ENCODE measurements around the gene C1S. TPM values are rescaled to one million over a fixed set of nuclear protein-coding genes. Genes with fewer than 3 reads are reported as not detected.

C1S gene
- polyA plus RNA-seq, 3 donors, result 49.2 to 60.0 (median 50.5) TPM

DNA sequence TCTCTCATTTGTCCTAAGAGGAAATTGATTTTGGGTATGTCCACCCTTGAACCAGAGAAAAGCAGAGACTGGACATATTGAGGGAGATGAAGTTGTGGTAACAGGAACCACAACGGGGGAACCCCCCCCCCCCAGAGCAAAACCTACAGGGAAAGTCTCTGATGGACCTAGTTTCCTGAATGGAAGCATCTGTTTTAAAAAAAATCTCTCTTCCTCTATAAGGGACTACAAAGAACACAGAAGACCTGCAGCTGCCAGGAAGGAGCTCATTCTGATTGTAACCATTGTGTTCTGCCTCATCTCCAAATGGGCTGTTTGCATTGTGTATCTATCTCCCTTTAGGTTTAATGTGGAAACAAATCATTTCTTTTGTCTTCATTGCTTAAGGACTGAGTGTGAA is 13.4 kb downstream of the C1S start:
- DNase-seq (ENCODE audit: low read depth in 3 of 3, low spot score in 2 of 3), result no peak

DNA sequence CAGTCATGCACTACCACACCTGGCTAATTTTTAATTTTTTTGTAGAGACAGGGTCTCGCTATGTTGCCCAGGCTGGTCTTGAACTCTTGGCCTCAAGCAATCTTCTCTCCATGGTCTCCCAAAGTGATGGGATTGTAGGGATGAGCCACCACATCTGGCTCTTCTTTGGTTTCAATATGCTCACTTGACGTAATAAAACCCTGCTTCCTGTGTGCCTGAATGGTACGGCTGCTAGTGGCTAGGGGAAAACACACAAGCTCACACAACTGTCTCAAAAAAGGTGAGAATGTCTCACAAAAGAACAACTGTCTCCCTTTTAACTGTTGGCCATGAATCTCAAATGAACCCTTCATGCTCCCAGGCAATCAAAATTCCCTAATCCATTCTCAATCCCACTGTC is 15.0 kb downstream of the C1S start:
- DNase-seq (ENCODE audit: low read depth in 3 of 3, low spot score in 2 of 3), result no peak

DNA sequence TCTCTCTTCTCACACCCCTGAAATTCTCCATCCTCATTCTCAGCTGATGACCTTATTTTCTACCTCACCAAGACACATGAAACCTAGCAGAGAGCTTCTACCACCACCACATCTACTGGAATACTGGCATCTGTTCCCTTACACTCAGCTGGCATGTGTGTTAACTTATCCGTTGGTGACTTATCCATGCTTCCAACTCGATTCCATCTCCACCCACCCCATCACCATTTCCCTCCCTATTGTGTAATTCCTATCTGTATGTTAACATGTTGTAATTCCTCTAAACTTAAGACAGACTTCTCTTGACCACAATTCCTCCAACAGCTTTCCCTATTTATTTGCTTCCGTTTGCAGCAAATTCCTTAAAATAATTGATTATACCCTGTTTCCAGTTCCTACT is 15.4 kb downstream of the C1S start:
- no peak for DNase-seq (ENCODE audit: low read depth in 3 of 3, low spot score in 2 of 3)

DNA sequence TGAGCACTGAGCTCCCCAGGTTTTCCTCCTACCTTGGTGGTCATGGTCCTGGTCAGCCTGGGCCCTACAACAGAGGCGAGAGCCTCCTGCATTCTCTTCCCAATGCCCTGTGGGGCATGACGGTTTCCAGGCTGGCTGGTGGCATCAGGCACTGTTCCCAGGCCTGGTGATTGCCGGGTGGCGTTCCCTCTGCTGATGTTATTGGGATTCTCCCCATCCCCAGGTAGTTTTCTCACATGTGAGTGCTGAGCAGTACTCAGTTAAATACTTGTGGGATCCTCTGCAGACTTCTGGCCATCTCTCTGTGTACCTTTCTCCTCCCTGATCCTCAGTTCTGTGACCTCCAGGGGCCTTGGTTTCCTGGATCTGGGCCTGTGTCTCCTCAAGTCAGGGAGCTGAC is 16.0 kb downstream of the C1S start:
- no peak for DNase-seq (ENCODE audit: low read depth in 3 of 3, low spot score in 2 of 3)

DNA sequence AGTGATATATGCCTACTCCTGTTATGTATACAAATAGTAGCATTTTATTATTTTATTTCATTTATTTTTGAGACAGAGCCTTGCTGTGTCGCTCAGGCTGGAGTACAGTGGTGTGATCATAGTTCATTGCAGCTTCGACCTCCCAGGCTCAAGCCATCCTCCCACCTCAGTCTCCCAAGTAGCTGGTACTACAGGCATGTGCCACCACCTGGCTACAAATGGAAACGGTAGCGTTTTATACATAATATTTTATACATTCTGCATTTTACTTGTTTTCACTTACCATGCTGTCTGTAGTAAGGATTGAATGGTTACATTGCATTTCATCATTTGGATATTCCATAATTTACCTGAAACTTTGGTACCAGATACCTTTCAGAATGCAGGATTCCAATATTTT is 17.6 kb downstream of the C1S start:
- DNase-seq (ENCODE audit: low read depth in 3 of 3, low spot score in 2 of 3), result no peak

DNA sequence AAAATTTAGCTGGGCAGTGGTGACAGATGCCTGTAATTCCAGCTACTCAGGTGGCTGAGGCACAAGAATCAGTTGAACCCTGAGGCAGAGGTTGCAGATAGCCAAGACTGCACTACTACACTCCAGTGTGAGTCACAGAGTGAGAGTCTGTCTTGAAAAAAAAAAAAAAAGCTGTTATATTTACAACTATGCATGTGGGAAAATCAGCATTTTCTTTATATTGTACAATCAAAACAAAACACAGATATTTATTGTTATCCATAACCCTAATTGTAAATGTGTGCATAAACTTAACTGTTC is 19.3 kb downstream of the C1S start:
- no peak for DNase-seq (ENCODE audit: low read depth in 3 of 3, low spot score in 2 of 3)

DNA sequence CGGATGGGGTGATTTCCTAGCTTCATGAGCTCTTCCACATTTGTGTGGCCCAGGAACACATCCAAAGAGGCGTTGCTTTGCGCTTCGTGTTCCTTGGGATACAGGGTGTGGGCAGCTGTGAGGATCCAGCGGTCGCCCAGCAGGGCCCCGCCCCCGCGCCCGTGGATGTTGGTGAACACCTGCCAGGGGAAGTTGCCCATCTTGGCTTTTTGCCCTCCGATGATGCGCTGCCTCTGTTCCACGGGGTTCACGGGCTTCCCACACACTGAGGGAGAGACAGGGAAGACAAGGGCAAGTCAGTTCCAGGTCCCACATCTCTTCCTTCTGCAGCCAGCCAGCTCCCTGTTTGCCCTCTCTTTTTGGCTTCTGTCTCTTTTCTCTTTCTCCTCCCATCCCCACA is 20.5 kb downstream of the C1S start:
- DNase-seq (ENCODE audit: low read depth in 3 of 3, low spot score in 2 of 3), result no peak

DNA sequence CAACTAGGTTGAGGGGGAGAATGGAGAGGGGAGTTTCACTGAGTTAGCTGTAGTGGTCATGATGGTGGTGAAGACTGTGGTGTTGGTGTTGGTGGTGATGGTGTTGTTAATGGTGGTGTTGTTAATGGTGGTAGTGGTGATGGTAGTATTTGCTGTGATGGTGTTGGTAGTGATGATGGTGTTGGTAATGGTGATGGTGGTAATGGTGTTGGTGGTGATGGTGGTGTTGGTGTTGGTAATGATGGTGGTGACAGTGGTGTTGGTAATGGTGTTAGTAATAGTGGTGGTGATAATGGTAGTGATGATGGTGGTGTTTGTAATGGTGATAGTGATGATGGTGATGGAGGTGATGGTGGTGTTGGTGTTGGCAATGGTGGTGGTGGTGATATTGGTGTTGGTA is 22.6 kb downstream of the C1S start:
- no peak for DNase-seq (ENCODE audit: low read depth in 3 of 3, low spot score in 2 of 3)

DNA sequence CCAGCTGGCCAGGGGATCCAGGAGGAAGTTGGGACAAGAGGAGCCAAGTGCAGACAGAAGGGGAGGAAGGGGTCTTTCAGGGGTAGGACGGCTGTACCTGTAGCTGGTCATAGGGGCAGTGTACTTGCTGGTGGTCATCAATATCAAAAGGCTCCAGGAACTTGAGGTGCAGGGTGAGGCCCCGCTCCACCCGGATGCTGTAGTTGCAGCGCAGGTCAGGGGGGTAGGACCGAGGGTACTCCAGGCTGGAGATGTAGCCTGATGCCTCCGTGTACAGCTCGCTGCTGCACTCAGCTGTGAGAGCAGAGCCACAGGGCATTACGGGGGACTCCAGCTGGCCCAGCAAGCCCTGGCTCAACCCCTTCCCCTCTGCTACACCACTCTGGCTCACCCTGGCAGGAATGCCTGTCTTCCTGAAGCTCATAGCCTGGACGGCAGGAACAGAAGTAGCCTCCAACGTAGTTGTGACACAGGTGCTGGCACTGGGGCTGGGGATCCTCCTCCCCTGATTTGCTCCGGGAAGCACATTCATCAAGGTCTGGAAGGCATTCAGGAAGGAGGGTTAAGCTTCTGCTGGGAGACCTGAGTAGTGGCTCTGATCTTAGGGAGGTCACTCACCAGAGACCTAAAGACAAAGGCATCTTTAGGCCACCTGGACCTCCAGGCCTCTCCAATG is 28.8 kb downstream of the C1S start:
- no peak for DNase-seq (ENCODE audit: low read depth in 3 of 3, low spot score in 2 of 3)

DNA sequence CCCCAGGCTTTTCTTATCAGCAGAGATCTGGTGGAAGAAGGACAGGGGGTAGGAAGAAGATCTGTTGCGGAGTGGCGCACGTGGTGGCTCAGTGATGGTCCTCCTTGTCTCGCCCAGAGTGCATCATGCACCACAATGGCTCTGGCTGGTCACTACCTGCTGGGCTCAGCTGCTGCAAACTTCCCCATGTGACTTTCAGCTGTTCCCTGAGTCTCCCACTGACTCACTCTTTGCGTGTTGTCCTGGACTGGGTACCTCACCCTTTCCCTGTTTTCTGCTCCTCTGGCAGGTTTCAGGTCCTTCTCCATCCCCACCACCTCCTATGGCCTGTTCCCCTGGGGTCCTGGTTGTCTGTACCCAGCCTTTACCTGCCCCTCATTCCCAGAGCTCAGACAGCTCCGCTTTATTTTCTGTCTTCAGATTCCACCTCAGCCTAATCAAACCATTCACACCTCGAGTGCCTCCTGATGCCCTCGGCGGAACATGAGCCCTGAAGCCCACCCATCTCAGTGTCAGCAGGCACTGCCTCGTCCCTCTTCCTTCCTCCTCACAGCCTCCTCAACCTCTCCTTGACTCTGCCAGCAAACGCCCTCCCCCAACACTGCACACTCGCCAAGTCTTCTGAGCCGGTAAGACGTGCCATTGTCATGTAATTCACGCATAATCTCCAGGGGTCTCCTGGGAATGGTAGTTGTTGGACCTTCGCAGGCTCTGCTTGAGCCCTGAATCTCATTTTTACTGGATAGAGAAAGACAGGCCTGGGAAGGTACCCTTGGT is 29.9 kb downstream of the C1S start:
- DNase-seq (ENCODE audit: low read depth in 3 of 3, low spot score in 2 of 3), result no peak

DNA sequence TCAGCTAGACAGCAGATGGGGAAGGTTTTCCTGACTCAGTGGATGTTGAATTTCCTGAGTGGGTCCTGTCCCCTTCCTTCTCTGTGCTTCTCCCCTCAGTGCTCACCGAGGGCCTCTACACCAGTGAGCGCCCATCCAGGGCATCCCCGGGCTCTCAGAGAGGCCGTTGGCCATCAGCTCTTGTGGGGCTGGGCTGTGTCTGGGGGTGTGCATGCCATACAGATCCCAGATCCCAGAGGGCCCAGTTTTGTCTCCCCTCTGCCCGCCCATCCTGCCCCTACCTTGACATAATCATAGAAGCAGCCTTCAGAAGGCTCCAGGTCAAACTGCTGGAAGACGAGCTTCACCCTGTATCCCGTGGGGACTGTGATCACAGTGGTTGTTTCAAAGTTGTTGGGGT is 30.7 kb downstream of the C1S start:
- DNase-seq (ENCODE audit: low read depth in 3 of 3, low spot score in 2 of 3), result no peak

DNA sequence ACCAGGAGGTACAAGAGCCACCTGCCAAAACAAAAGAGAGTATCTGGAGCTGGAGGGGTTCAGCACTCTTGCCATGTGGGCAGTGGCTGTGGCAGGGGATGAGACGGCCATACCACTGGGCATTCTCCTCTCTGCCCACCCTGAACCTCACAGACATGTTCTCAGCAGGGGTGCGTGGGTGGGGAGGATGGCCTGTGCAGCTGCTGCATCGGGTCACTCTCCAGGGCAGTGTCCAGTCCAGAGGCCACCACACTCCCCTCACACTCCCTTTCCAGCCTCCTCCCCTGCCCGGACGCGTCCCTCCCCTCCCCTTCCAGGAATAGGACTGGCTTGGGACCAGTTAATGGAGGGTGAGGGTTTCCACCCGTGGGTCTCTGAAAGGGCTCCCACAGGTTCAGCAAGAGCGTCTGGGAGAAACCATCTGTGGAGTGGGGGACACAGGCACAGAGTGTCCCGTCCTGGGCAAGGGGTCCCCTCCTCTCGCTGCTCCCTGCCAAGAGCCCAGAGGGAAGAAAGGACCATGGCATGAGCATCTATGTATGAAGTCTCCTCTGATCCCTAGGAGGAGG is 31.2 kb downstream of the C1S start:
- peak in 1 of 3 donors; percentile 6 for DNase-seq (ENCODE audit: low read depth in 3 of 3, low spot score in 2 of 3)

DNA sequence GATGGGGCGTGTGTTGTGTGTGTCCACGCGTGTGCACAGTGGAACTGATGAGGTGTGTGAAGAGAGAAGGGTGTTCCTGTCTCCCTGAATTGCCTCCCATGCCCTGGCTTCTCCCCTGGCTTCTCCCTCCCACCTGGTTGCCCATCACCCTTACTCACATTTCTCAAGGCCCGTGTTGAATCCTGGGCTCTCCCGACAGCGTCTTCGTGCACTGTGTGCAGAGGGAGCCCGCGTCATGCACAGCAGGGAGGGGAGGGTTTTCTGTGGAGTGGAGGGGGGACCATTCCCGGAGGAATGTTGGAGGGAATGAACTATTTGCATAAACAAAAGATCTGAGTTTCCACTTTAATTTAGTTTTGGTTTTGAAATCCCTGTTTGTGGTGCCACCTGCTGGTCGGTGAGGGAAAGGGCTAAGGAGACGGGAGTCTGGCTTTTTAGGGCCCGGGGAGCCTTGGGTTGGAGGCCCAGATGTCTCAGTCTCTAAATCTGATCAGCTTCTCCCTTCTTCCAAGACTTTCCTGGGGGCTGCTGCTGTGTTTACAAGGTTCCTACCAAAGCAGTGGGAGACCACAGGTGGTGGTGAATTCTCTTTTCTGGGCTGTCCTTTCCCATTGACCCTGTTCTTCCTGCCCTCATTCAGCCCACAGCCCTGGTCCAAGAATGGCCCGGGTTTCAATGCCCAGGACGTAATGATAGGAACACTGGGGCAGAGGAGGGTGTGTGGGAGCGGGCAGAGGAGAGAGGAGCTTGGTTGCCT is 31.9 kb downstream of the C1S start, which contains the start of gene C1R:
TSS of gene C1R (minus strand) at position 217 of the 757 bp plus-strand sequence. CDS start at position 160, 57 bp downstream.
- peak in 1 of 3 donors; percentile 68 for DNase-seq (ENCODE audit: low read depth in 3 of 3, low spot score in 2 of 3)

DNA sequence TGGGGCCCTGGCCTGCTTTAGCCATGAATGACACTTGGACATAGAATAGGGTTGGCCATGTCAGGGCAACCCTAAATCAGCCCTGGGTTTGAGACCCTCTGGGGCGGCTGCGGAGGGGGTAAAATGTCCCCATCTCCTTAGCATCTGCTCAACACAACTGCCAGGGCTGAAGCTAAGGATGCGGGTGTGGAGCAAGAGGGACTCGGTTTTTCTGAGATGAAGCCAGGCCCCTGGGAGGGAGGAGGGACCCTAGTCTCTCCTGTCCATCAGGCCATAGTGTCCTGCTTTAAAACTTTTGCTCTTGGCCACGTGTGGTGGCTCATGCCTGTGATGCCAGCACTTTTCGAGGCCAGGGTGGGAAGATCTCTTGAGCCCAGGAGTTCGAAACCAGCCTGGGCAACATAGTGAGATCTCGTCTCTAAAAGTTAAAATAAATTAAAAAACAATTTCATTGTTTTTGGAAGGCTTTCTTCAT is 32.5 kb downstream of the C1S start:
- DNase-seq (ENCODE audit: low read depth in 3 of 3, low spot score in 2 of 3), result no peak

DNA sequence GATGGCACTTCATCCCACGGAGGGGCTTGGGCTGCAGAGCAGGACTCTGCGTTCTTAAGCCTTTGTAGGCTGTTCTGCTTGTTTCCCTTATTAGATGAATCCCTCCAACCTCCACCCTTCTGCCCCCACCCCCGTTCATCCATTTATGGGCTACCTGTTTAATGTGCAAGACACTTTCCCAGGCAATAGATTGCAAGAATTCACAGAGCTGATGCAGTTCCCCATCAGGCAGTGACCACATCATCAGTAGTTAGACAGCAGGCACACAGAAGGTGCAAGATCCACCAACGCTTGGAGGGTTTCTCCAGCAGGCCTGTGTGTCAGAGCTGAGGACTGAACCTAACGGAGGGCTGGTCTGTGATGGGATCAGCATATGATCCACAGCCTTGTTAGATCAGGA is 33.0 kb downstream of the C1S start:
- DNase-seq (ENCODE audit: low read depth in 3 of 3, low spot score in 2 of 3), result no peak

DNA sequence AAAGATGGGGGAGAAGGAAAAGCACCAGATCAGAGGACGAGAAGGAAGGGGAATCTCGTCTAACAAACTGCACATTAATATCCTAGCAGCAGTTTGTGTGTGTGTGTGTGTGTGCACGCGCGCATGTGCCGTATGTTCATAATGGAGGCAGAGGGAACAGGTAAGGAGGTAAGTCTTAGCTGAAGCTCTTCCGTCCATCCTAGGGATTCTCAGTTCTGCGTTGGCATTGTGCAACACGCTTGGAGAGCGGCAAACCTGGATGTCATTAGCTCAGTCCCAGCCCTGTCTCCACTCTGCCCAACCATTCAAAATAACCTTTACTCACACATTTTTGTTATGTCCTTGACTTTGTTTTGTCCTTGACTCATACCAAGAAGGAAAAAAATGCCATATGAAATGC is 33.4 kb downstream of the C1S start:
- DNase-seq (ENCODE audit: low read depth in 3 of 3, low spot score in 2 of 3), result no peak

DNA sequence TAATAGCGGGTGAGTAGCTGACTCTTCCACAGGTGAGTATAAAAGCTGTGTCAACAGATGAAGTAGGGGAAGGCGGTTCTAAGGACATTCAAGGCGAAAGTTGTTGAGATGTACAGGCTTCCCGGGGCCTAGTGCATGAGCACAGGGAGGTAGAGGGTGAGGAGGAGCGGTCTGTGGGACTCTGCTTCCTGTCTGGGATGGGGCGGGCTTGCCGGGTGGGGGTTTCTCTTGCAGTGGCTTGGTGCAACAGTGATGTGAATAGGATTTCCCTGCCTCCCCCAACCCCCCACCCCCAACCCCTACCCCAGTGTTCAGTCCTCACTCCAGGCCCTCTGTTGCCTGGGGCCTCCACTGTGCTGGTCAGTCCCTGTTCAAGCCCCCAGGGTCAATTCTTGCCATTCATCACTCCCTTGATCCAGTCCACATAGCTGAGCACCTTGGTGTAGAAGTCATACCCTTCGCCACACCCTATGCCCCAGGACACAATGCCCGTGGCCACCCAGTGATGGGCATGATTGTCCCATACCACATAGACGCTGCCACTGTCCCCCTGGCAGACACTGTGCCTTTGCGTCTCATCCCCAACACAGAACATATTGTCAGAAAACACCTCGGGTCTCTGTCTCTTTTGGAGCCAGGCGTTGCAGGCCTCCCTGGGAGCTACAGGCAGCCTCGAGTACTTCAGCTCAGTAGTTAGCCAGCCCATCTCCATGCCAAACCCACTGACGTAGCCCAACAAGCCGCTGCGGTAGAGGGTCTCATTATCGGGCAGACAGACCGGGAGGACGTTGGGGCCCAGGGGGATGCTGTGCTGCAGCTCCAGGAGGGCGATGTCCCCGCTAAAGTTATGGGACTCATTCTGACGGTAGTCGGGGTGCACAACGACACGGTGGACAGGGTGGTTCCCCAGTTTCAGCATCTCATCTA is 35.8 kb downstream of the C1S start:
- DNase-seq (ENCODE audit: low read depth in 3 of 3, low spot score in 2 of 3), result no peak

DNA sequence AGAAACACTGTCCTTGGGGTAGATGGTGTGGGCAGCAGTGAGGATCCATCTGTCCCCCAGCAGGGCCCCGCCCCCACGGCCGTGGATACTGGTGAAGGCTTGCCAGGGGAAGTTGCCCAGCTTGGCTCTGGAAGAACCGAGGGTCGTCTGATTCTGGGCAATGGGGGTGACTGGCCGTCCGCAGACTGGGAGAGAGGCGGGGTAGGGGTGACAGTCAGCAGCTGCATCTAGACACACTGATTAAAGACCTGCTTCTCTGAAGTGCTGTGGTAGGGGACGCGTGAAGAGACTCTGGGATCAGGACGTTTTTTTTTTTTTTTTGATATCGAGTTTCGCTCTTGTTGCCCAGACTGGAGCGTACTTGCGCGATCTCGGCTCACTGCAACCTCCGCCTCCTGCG is 36.5 kb downstream of the C1S start:
- peak in 1 of 3 donors; percentile 13 for DNase-seq (ENCODE audit: low read depth in 3 of 3, low spot score in 2 of 3)

DNA sequence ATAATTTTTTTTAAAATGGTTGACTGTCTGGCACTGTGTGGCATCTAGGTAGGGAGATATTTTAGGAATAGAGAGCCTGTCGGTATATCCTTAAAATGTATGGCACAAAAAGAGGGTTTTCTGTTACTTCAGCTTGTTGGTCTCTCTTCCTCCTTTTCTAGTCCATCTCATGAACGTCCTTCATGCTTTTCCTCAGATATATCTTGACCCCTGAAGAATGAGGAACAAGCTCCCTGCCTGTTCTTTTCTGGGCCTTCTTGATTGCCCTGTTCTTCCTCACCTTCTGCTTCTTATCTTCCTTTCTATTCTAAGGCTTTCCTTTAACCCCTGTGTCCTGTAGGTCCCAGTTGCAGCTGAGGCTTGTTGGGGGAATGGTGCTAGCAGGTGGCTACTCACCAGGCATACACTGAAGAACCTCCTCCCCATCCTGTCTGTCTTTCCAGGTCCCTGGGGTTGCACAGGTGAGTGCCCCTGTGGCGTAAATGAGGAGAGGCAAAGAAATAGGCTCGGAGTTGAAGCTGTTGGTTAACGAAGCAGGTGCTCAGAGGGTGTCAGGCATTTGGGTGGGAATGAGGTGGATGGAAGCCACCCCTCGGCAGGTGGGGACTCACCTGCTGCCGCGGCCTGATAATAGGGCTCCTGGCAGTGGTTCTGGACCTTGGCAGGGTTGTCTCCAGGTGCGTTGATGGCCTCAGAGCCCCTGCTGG is 38.9 kb downstream of the C1S start:
- no peak for DNase-seq (ENCODE audit: low read depth in 3 of 3, low spot score in 2 of 3)

DNA sequence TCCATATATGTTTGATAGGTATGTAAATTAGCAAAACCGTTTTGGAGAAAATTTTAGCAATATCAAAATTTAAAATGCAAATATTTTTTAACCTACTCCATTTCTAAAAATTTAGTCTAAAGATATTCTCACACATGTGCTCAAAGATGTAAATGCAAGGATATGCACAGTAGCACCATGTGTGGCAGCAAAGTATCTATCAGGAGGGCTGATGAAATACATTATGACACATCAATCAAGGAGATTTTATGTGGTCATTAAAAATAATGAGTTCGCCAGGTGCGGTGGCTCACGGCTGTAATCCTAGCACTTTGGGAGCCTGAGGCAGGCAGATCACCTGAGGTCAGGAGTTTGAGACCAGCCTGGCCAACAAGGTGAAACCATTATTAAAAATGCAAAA is 39.7 kb downstream of the C1S start:
- DNase-seq (ENCODE audit: low read depth in 3 of 3, low spot score in 2 of 3), result no peak
